Umbilical cord (tissue), 2 donors: ENCODE measurements around the gene FIG4. TPM values are rescaled to one million over a fixed set of nuclear protein-coding genes. Genes with fewer than 3 reads are reported as not detected.
"Not testable (repeated sequence)": the region's sequence is repeated elsewhere in the genome, so short reads cannot be mapped to it uniquely, and the experiment has no call there.

ENCODE experiments used
- DNase-seq: peaks from one replicate; pipeline ENCODE4 v3.0.0-alpha.2; 2015; ENCODE audit warnings: low spot score
- total RNA-seq: library from RNA; depleted of rRNA; stranded (reverse); fragments of >200 nt; gene quantifications from one replicate; pipeline ENCODE4 v1.2.3, GENCODE V29; 2014; ENCODE audit warnings: low replicate concordance; ENCODE audit not compliant: insufficient read depth

Gene FIG4
- total RNA-seq, result 25.8 TPM

- DNase-seq, result peak; percentile 97
Observed at GRCh38 chr6:109690737-109691621, at the start of gene FIG4, which contains the start of gene AK9. Gene FIG4 (plus strand): TSS chr6:109691296. CDS start chr6:109691436, 140 bp downstream. Gene AK9 (minus strand): TSS chr6:109691202. CDS start chr6:109675745, 15,457 bp downstream.

DNA sequence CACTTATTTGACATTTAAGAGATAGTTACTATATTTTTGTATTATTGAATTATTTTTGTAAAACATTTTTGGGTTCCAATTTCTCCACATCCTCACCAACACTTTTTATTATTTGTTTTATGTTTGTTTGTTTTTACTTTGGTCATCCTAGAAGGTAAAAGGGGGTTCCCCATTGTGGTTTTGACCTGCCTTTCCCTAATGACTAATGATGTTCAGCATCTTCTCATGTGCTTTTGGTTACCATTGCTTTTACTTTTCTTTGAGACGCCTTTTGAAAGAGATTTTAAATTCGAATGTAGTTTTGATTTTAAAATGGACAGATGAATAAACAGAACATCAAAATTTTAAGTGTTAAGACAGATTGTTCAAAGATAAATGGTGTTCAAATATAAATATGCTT is 47.0 kb upstream of the FIG4 start:
- DNase-seq, result no peak

DNA sequence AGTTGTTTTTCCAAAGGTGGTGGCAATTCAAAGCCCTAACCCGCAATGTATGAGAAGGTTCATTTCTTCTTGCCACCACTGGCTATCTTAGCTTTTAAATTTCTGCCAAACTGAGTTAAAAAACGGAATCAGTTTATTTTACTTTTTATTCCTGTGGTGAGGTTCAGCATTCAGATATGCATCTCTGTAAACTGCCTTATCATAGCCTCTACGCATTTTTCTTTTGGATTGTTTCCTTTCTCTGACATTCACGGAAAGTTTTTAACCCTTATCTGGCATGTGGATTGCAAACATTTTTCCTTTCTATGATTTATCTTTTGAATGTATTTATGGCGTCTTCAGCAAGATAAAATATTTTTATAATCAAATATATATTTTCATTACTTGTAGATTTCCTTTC is 37.8 kb upstream of the FIG4 start:
- no peak for DNase-seq

DNA sequence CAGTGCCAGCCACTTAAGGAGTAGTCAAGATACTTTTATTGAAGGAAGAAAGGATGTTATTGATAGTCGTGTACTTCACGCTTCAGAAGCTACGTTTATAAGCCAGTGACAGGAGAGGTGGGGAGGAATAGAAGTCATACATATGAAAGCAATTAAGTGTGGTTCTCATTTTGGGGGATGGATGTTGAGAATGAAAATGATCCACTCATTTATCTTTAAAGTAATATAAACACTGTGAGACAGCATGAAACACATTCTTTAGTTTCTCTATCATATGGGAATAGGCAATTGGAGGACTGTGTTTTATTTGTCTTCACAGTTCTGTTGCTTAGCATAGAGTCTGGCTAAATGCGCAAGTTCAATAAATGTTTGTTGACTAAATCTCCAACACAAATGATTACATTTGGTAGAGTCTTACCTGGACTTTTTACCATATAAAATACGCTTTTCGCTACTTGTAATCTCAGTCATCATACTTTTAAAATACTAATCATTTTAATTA is 35.3 kb upstream of the FIG4 start:
- no peak for DNase-seq

- DNase-seq, result no peak
Observed at GRCh38 chr6:109660526-109661320, 30.4 kb upstream of the FIG4 start.

DNA sequence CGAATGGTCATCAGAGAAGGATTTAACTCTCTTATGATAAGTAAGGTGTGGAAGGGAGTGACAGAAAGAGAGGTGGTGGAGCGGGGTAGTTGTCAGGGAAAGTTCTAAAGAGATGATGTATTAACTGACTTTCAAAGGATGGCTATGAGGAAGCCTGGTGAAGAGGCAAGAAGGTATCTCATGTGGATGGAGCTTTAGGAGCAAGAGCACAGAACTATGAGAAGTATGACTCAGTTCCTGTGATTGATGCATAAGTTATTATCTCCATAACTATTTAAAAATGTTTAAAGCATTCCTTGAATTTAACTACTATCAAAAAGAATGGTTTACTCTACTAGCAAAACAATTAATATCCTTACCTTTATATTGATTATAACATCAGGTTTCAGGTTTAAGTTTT is 28.9 kb upstream of the FIG4 start:
- no peak for DNase-seq

DNA sequence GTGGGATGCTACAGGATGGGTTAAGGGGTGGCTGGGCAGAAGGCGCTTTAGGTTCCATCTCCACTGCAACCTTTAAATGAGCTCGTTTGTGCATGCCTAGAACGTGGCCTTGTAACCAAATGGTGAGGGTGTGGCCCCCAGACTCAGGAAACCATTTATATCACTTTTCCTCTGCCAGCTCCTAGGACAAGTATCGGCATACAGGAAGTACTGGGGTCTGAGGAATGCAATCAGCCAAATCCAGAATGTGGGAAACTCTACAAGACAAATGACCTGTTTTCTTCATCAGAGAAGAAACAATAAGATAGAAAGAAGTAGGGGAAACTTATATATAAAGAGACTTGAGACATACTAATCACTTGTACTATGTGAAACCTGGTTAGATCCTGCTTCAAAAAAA is 21.3 kb upstream of the FIG4 start:
- no peak for DNase-seq

GRCh38 chr6:109671733-109672132 is 19.4 kb upstream of the FIG4 start:
- peak; percentile 10 for DNase-seq

- DNase-seq, result no peak
Observed at GRCh38 chr6:109672175-109672574, 18.9 kb upstream of the FIG4 start.

- DNase-seq, result no peak
Observed at GRCh38 chr6:109672839-109673238, 18.3 kb upstream of the FIG4 start.

DNA sequence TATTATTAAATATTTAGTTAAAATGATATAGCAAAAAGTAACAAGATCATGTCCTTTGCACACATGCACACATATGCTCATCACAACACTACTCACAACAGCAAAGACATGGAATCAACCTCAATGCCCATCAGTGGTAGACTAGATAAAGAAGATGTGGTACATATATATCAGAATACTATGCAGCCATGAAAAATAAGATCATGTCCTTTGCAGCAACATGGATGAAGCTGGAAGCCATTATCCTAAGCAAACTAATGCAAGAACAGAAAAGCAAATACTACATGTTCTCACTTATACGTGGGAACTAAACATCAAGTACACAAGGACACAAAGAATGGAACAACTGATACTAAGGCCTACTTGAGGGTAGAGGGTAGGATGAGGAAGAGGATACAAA is 14.4 kb upstream of the FIG4 start:
- no peak for DNase-seq

DNA sequence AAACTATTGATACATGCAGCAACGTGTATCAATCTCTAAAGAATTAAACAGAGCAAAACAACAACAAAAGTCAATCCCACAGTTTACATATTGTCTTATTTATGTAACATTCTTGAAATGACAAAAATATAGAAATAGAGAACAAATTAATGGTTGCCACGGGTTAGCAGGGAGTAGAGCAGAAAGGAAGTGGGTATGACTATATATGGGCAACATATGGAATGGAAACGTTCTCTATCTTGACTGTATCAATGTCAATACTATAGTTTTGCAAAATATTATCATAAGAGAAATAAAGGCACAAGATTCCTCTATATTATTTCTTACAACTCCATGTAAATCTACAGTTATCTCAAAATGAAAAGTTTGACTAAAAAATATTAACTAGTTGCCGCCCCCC is 12.9 kb upstream of the FIG4 start:
- DNase-seq, result no peak

DNA sequence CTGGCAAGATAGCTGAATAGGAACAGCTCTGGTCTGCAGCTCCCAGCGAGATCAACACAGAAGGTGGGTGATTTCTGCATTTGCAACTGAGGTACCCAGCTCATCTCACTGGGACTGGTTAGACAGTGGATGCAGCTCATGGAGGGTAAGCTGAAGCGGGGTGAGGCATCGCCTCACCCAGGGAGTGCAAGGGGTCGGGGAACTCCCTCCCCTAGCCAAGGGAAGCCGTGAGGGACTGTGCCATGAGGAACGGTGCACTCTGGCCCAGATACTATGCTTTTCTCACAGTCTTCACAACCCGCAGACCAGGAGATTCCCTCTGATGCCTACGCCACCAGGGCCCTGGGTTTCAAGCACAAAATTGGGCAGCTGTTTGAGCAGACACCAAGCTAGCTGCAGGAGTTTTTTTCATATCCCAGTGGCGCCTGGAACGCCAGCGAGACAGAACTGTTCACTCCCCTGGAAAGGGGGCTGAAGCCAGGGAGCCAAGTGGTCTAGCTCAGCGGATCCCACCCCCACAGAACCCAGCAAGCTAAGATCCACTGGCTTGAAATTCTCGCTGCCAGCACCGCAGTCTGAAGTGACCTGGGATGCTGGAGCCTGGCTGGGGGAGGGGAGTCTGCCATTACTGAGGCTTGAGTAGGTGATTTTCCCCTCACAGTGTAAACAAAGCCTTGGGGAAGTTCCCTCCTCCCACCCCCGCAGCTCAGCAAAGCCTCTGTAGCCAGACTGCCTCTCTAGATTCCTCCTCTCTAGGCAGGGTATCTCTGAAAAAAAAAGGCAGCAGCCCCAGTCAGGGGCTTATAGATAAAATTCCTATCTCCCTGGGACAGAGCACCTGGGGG is 12.2 kb upstream of the FIG4 start:
- DNase-seq, result not testable (repeated sequence)

DNA sequence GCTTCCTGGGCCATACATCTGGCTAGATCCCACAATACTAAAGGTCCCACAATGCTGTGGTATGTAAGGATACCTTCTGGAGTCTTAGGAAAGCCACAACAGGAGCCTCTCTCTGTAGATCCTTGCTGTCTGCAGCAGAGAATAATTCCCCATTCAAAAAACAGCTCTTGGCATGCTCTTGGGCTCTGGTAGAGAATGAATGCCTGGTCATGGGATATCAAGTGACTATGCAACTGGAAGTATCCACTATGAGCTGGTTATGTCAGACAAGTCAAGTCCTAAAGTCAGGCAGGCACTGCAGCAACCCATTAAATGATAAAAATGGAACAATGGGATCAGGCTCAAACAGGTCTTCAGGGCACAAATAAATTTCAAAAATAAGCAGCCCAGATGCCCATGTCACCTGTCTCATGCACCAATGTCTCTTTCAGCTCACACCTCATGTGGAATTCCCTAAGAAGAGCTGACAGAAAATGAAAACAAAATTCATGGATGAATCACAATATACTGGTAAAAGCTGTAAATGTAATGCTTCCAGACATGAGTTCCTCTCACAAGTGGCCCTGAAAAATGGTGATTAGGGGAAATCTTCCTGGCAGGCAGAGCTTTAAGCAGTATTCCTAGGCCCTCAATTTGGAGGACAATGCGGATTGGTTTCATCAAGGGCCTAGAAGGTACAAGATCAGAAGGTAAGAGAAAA is 4.4 kb upstream of the FIG4 start:
- DNase-seq, result no peak

- no peak for DNase-seq
Observed at GRCh38 chr6:109687271-109687761, 3.8 kb upstream of the FIG4 start.

DNA sequence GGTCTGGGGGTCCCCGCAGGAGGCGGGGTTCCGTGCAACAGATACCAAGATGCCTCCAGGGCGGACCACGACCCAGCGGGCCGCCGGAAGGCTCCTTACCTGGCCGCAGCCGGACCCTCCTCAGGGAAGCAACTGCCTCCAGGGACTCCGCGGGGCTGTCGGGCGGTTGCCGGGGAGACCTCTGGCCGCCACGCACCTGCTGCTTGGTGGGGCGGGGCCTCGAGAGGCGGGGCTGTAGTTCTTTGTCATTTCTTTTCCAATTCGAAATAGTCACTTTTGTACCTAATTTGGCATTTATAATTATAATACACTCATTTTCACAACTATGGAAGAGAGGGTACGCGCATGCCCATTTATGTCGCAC is 741 bp upstream of the FIG4 start:
- DNase-seq, result no peak

DNA sequence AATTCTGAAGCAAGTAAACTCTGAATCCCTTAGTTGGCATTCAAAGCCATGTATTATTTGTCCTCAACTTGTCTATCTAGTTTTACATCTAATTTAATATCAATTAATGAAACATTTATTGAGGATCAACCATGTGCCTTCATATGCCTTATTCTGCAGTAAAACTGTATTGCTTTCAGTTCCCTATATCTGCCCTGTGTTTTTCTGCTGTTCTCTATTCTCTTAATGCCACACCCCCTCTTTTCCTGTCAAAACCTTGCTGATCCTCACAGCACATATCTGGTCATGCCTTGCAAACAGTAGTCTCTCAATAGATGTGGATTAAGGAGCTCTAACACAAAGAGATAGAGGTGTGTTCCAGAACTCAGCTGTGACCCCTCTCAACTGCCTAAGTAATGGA is 2.0 kb downstream of the FIG4 start:
- no peak for DNase-seq

GRCh38 chr6:109695468-109695867 is 4.4 kb downstream of the FIG4 start:
- no peak for DNase-seq

DNA sequence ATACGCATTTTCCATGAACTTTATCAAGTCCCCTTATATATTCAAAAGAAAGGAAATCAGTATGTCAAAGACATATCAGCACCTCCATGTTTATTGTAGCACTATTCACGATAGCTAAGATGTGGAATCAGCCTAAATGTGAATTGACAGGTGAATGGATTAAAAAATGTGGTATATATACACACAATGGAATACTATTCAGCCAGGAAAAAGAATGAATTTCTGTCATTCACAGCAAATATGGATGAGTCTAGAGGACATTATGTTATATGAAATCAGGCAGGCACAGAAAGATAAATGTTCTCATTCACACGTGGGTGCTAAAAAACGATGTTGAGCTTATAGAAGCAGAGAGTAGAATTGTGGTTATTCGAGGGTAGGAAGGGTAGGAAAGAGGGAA is 5.3 kb downstream of the FIG4 start:
- DNase-seq, result no peak

DNA sequence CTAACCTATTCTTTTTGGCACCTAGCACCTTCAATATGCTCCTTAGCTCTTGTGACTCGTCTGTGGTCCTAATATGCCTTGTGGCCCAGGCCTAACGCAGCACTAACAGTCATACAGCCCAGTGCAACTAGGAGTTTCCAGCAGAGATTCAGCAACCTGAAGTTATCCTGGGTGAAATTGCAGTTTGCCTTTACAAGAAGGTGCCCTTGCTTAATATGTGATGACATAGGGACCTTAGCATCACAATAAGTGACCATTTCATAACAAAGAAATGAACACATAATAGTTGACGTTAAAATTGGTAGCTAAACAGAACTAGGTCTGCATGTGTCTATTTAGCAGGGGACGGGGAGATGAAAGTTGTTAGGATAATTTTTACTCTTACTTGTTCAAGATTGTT is 10.1 kb downstream of the FIG4 start:
- no peak for DNase-seq

GRCh38 chr6:109701774-109702173 is 10.7 kb downstream of the FIG4 start:
- no peak for DNase-seq
